ENCODE data around the gene ERC1.

- TF ChIP-seq CREB5 (CRISPR knock-in tag; IDR thresholded peaks at IDR 0.05), result no peak
- TF ChIP-seq CBX3 (IDR thresholded peaks at IDR 0.05; ENCODE audit: borderline replicate concordance in 1 of 2, low read length in 2 of 2), result no peak
- no peak for TF ChIP-seq POLR2A (conservative IDR thresholded peaks at IDR 0.05)
- TF ChIP-seq NFATC3 (IDR thresholded peaks at IDR 0.05), result no peak
- TF ChIP-seq REST (IDR thresholded peaks at IDR 0.05; ENCODE audit: borderline replicate concordance), result no peak
- no peak for TF ChIP-seq REST (CRISPR knock-in tag; IDR thresholded peaks at IDR 0.05; ENCODE audit: low read depth)
These were observed 386.7 kb downstream of the ERC1 start for GRCh38 chr12:1377681-1378080.

Measured in K562 (cell line).